Ecto neural progenitor cell (in vitro differentiated cells): ENCODE data around the gene ARHGAP33.

Source experiments
- DNase-seq: peaks from one replicate; pipeline ENCODE4 v3.0.0-alpha.2; 2018; ENCODE audit warnings: low spot score

The ARHGAP33 gene

GRCh38 chr19:35739275-35740107 is 35.9 kb upstream of the ARHGAP33 start:
- no peak for DNase-seq

- DNase-seq: no peak
Observed at GRCh38 chr19:35740108-35740422, 35.3 kb upstream of the ARHGAP33 start.

DNA sequence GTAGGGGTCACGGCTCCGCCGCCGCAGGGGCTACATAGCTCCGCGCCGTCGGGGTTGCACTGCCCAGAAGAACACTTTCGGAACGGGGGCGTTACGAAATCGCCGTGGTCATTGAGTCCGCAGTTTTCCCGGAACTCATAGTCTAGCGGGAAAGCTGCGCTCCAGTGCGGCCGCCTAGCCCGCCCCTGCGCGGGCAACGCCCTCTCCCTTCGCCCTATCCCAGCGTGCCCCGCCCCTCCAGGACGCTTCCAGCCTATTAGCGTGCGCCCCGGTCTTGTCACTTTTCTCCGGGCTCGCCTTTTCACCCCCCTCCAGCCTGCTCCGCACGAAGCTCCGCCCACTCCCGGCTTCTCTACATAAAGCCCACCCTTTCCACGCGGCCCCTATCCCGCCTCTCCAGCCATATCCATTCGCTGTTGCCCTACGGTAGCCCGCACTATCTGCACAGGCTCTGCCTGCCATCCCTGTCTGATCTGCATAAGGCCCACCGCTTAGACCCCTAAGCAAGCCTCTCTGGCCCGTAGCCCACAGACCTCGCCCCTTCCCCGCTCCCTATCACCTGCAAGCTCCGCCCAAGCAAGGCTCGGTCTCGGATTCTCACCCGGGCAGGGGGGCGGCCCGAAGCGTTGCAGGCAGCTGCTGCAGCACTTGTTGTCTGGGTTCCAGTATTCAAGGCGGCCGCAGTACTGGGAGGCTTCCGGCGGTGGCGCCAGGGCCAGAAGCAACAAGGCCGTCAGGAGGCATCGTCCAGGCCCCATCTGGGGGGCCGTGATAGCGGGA is 34.8 kb upstream of the ARHGAP33 start:
- peak; percentile 97 for DNase-seq

GRCh38 chr19:35741203-35741515 is 34.2 kb upstream of the ARHGAP33 start:
- no peak for DNase-seq

DNA sequence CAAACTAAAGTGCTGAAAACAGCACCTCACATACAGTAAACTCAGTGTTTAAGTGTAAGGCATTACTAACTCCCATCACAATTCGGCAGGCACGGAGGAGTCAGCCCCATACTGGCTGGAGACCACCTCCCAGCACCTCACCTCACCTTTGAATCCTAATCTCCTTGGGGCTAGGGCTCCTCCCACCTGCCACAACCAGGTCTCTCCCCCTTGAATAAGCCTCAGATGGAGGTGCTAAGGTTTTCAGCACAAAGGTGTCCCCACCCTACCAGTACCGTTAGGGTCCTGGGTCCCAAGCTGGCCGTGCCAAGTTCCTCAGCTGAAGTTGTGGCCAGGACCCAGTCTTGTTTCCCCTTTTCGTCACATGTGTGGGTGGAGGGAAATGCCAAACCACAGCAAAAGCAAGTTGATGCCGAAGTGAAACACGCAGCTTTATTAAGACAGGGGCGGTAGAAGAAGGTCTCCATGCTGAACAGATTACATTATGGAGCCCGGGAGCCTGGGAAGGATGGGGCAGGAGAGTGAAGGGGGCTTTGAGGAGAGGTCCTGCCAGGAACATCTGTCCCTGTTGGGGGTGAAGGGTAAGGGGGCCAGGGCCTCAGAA is 33.1 kb upstream of the ARHGAP33 start, which contains the start of gene IGFLR1:
TSS of gene IGFLR1 (minus strand) at position 332 of the 604 bp plus-strand sequence. CDS start 1,272 bp downstream, outside the sequence.
- DNase-seq: no peak

- DNase-seq: no peak
Observed at GRCh38 chr19:35743640-35744429, 31.5 kb upstream of the ARHGAP33 start.

DNA sequence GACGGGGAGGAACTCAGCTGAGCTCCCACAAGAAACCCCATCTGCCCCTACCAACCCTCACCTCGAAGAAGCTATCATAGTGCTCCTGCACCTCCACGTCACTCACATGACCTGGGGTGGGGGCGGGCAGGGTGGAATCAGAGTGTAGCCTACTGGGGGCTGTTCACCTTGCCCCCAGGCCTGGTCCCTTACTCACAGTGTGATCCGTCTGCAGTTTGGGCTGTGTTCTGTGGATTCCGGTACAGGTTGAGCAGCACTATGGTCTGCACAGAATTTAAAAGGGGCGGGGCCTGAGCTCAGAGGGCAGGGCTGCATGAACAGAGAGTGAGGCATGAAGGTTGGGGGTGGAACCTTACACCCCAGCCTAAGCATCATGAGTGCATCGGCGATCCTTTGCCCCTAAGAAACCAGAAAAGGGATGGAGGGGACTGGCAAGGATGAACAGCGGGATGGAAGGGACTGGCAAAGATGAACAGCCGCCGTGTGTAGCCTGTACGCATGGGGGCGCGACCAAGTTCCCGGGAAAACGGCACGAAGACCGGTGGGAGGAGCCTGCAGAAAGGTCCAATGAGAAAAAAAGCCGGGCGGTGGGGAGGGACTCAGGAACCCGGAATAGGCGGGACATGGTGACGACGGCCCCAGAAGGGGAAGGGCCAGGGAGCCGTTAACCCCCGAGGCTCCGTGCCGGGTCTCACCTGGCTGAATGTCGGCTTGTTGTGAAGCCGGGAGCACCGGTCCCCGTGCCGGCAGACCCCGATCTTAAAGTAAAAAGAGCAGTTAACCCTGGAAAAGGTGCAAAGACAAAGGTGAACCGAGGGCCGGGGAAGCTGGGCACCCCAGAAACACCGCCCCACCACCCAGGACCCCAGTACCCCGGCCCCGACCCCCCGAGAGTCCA is 30.7 kb upstream of the ARHGAP33 start:
- DNase-seq: peak; percentile 95

DNA sequence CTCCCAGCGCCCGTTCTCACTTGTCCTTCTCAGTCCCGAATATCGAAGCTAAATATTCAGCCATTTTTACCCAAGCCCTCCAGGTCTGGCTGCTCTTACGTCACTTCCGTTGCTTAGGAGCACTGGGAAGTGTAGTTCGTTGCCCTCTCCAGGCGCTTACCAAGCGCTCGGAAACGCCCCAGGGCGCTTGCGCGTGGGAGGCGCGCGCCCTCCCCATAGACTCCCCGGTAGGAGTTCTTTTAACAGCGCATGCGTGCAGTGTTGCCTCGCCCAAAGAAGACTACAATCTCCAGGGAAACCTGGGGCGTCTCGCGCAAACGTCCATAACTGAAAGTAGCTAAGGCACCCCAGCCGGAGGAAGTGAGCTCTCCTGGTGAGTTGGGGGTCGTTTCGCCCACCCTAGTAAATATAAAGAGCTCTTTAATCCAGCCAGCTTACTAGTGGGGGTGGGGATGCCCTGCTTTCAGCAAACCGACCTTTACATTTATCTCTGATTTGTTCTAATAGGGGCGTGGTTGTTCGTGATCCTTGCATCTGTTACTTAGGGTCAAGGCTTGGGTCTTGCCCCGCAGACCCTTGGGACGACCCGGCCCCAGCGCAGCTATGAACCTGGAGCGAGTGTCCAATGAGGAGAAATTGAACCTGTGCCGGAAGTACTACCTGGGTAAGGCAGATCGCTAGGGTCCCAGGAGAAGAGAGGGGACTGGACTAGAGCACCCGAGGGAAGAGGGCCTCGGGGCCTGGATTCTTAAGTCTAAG is 29.9 kb upstream of the ARHGAP33 start, which contains the start of the genes PSENEN and U2AF1L4:
TSS of gene PSENEN (plus strand) at position 324 of the 759 bp plus-strand sequence. CDS start at position 604, 280 bp downstream.
TSS of gene U2AF1L4 (minus strand) at position 91 of the 759 bp plus-strand sequence. CDS start at position 64, 27 bp downstream.
- DNase-seq: peak; percentile 96

- no peak for DNase-seq
Observed at GRCh38 chr19:35746087-35746462, 29.3 kb upstream of the ARHGAP33 start.

GRCh38 chr19:35746531-35746930 is 28.8 kb upstream of the ARHGAP33 start:
- no peak for DNase-seq

- DNase-seq: peak; percentile 99
Observed at GRCh38 chr19:35748106-35749020, 27.0 kb upstream of the ARHGAP33 start, which contains the start of gene LIN37. LIN37 (plus strand) TSS chr19:35748576; CDS start chr19:35748725, 149 bp downstream.

DNA sequence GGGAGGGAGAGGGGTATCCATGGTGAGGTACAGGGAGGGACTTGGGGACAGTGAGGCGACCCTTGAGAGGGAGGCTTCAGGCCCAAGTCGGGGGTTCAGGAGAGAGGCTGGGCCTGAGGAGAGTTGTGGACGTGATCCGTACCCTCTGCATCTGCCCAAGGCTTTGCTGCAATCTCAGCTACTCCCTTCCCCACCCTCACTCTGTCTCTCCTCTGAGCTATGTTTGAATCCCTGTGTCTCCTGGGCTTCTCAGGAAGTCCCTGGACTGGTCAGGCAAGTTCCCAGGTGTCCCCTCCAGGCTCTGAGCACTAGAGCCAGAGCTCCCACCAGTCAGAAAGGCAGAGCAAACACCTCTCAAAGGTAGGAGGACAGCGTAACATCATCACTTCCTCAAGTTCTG is 25.2 kb upstream of the ARHGAP33 start:
- no peak for DNase-seq

DNA sequence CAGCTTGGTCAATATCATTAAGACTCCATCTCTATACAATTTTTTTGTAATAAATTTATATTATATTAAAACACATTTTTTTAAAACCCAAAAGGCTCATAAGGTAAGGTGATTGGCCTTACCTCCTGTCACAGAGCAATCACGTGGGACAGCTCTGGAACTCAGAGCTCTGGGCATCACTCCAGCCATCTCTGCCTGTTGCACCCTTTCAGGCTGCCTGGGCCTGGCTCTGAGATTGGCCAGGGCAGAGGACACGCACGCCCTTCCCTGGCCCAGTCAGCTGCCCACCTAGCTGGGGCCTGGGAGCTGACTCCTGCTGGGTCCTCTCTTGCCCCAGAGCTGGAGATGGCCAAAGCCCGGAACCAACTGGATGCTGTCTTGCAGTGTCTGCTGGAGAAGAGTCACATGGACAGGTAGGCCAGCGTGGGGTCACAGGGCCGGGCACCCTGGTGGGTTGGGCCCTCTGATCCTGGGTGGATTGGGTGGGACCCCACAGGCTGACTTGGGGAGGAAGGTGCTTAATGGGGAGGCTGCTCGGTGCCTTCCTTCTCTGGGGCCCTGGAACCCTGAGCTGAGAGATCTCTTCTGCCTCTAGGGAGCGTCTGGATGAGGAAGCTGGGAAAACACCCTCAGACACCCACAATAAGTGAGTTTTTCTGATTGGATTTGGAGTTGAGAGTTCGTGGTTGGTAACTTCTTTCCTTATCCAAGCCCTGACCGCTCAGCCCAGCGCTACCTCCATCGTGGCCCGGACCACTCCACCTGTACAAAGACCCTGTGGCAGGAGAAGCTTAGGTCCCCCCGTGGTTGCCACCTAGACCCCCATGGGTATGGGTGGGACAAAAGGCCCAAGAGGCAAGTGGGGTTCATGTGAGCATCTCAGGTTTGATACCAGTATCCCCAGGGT is 23.3 kb upstream of the ARHGAP33 start:
- no peak for DNase-seq

DNA sequence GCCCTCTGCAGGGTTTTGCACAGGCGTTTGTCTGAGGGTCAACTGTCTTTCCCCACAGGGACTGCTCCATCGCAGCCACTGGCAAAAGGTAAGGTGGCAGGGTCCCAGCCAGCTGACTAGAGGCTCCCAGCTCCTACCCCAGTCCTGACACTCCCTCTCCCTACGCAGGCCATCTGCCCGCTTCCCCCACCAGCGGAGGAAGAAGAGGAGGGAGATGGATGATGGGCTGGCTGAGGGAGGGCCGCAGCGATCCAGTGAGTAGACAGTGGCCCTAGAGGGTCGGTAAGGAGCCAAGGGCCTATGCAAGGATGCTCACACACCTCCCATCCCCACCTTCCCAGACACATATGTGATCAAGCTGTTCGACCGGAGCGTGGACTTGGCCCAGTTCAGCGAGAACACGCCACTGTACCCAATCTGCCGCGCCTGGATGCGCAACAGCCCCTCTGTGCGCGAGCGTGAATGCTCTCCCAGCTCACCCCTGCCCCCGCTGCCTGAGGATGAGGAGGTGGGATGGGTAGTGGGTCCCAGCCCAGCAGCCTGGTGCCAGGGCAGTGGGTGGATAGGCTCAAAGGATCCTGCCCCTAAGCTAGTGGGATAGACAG is 22.5 kb upstream of the ARHGAP33 start:
- no peak for DNase-seq

DNA sequence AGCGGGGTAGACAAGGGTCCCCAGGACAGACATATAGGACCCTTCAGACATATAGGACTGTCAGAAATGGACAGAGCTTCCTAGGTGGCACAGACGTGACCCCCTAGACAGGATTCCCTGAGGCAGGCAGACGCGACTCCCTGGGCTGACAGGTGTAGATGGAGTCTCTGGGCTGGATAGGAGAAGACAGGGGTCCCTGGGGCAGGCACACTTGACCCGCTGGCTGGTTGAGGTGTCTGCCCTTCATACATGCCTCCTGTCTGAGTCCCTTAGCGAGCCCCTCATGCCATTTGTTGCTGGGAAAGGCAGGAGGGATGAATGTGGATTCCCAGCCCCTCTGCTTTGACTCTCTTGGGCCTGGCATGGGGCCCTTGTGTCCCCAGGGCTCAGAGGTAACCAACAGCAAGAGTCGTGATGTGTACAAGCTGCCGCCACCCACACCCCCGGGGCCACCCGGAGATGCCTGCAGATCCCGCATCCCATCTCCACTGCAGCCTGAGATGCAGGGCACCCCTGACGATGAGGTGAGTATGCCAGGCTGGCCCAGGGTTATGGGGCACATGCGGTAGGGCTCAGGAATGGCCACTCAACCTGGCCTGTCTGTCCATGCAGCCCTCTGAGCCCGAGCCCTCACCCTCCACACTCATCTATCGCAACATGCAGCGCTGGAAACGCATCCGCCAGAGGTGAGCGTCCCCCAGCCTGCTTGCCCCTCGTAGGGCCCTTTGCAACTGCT is 21.6 kb upstream of the ARHGAP33 start:
- no peak for DNase-seq

- DNase-seq: no peak
Observed at GRCh38 chr19:35754370-35755130, 20.8 kb upstream of the ARHGAP33 start.
